Endothelial cell of umbilical vein (primary cell): ENCODE measurements around the gene LCN2. TPM values are rescaled to one million over a fixed set of nuclear protein-coding genes. Genes with fewer than 3 reads are reported as not detected.

Experiments
- BruUV-seq: library from RNA; stranded (reverse); fragments of 400-500 nt; replicated peaks from 2 replicates; lab custom pipeline; 2021; lab: Mats Ljungman, UMichigan
- CTCF ChIA-PET: fragments of 300-600, 350-600 bp; sonication (Branson Sonifier 250); formaldehyde crosslinking; loops from one replicate; lab custom pipeline; 2021; ENCODE audit warnings: antibody characterized with exemption, inconsistent platforms; lab: Charles Lee
- POLR2A ChIA-PET: fragments of 300-600, 350-600 bp; sonication (Branson Sonifier 250); formaldehyde crosslinking; loops from one replicate; lab custom pipeline; 2021; ENCODE audit warnings: antibody characterized with exemption, inconsistent platforms; lab: Charles Lee
- DNase-seq: peaks from one replicate; pipeline ENCODE4 v3.0.0-alpha.2; 2011; ENCODE audit warnings: low read depth, low spot score
- FAIRE-seq: peaks from 2 replicates; lab custom pipeline; 2011; peaks lifted over from hg19 to GRCh38; lab: Jason Lieb, UNC
- H2AFZ ChIP-seq: 2 replicates; pipeline ENCODE4 v1.6.0; 2012; ENCODE audit warnings: low read depth, low read length, control low read depth, inconsistent platforms
- H3K27ac ChIP-seq: 2 replicates; pipeline ENCODE4 v1.5.1; 2011; ENCODE audit warnings: low read depth, mild to moderate bottlenecking, control low read depth, low read length, moderate library complexity; ENCODE audit not compliant: insufficient read depth
- H3K27me3 ChIP-seq, 2 experiments: 2 replicates each; pipeline versions ENCODE4 v1.6.0 to v1.6.1; 2011; ENCODE audit warnings: low read length in 2 of 2, mixed read lengths in 1 of 2; ENCODE audit not compliant: control insufficient read depth in 2 of 2, insufficient read depth in 2 of 2
- H3K36me3 ChIP-seq, 2 experiments: 2 replicates in 1 of 2; 3 replicates in 1 of 2; pipeline ENCODE4 v1.5.1; 2011; ENCODE audit warnings: low read length in 2 of 2, mild to moderate bottlenecking in 1 of 2, moderate library complexity in 1 of 2; ENCODE audit not compliant: control insufficient read depth in 2 of 2, insufficient read depth in 2 of 2; ENCODE audit errors: extremely low read depth in 1 of 2
- H3K4me1 ChIP-seq: 3 replicates; pipeline ENCODE4 v1.5.1; 2011; ENCODE audit warnings: mild to moderate bottlenecking, low read length; ENCODE audit not compliant: control insufficient read depth, insufficient read depth; ENCODE audit errors: extremely low read depth
- H3K4me2 ChIP-seq: 2 replicates; pipeline ENCODE4 v1.6.1; 2011; ENCODE audit warnings: low read length, control low read depth, mixed read lengths; ENCODE audit not compliant: insufficient read depth
- H3K4me3 ChIP-seq, 3 experiments: fragments of 200-600 bp in 1 of 3; sonication (generic), shearing (Covaris generic) in 1 of 3; replicated peaks in 1 of 3; 2 replicates each; pipeline ENCODE4 v1.5.1; 2011 to 2016; ENCODE audit warnings: control low read depth in 3 of 3, low read length in 3 of 3, mild to moderate bottlenecking in 2 of 3, inconsistent platforms in 1 of 3, low read depth in 1 of 3, moderate library complexity in 1 of 3; ENCODE audit not compliant: insufficient read depth in 1 of 3
- H3K79me2 ChIP-seq: 2 replicates; pipeline ENCODE4 v1.6.0; 2012; ENCODE audit warnings: low read length, inconsistent platforms; ENCODE audit not compliant: control insufficient read depth, insufficient read depth
- H3K9ac ChIP-seq: replicated peaks from 2 replicates; pipeline ENCODE3; 2011; ENCODE audit warnings: low read length, control low read depth; ENCODE audit not compliant: insufficient read depth; ENCODE audit errors: extremely low read depth
- H3K9me1 ChIP-seq: replicated peaks from 3 replicates; pipeline ENCODE4 v1.6.0; 2011; ENCODE audit warnings: mild to moderate bottlenecking, low read length; ENCODE audit not compliant: control insufficient read depth, insufficient read depth; ENCODE audit errors: extremely low read depth
- H3K9me3 ChIP-seq: replicated peaks from 2 replicates; pipeline ENCODE4 v1.5.1; 2012; ENCODE audit warnings: low read length, inconsistent platforms; ENCODE audit not compliant: control insufficient read depth, insufficient read depth
- H4K20me1 ChIP-seq: replicated peaks from 2 replicates; pipeline ENCODE3; 2011; ENCODE audit warnings: mild to moderate bottlenecking, low read length; ENCODE audit not compliant: control insufficient read depth, insufficient read depth; ENCODE audit errors: extremely low read depth
- MYC ChIP-seq: IDR thresholded peaks from one replicate; pipeline ENCODE4 v1.6.1; 2011; ENCODE audit warnings: mild to moderate bottlenecking, low read depth, low read length
- dilution Hi-C: fragments of 300-500 bp; cut with MboI; formaldehyde crosslinking; loops from one replicate; pipeline ENCODE4 v1.15.0; 2019; ENCODE audit warnings: low sequenced_read_pairs; ENCODE audit not compliant: extremely low pct_ligation_motif_present
- intact Hi-C: fragments of 100-400 bp; cut with micrococcal nuclease; formaldehyde crosslinking; loops from one replicate; pipeline ENCODE4 v1.10.0; 2022
- polyA plus RNA-seq, 4 experiments: library from polyadenylated mRNA; depleted of rRNA in 3 of 4; stranded (reverse) in 3 of 4; unstranded in 1 of 4; fragments of >200 nt; gene quantifications; 2 replicates each; pipeline versions ENCODE4 v1.2.1 to v1.2.3, GENCODE V29; 2011 to 2012; ENCODE audit warnings: missing spikeins in 1 of 4
- total RNA-seq: library from RNA; stranded (reverse); gene quantifications from 2 replicates; pipeline ENCODE4 v1.2.3, GENCODE V29; 2021
- TF ChIP-seq, protein P1 (sequence below), 2 donors: IDR thresholded peaks; 1 replicate in 1 of 2; 2 replicates in 1 of 2; pipeline ENCODE4 v1.5.1; 2011; ENCODE audit warnings: low read length in 2 of 2, mild to moderate bottlenecking in 2 of 2, moderate library complexity in 2 of 2, control low read depth in 1 of 2, inconsistent platforms in 1 of 2, low read depth in 1 of 2; ENCODE audit not compliant: insufficient read depth in 1 of 2; ENCODE audit errors: extremely low read depth in 1 of 2

LCN2 gene
- total and polyA plus RNA-seq, 2 donors (not counting 3 experiments of a cell fraction or from before 2014, with no cell fraction given) = not detected

DNA sequence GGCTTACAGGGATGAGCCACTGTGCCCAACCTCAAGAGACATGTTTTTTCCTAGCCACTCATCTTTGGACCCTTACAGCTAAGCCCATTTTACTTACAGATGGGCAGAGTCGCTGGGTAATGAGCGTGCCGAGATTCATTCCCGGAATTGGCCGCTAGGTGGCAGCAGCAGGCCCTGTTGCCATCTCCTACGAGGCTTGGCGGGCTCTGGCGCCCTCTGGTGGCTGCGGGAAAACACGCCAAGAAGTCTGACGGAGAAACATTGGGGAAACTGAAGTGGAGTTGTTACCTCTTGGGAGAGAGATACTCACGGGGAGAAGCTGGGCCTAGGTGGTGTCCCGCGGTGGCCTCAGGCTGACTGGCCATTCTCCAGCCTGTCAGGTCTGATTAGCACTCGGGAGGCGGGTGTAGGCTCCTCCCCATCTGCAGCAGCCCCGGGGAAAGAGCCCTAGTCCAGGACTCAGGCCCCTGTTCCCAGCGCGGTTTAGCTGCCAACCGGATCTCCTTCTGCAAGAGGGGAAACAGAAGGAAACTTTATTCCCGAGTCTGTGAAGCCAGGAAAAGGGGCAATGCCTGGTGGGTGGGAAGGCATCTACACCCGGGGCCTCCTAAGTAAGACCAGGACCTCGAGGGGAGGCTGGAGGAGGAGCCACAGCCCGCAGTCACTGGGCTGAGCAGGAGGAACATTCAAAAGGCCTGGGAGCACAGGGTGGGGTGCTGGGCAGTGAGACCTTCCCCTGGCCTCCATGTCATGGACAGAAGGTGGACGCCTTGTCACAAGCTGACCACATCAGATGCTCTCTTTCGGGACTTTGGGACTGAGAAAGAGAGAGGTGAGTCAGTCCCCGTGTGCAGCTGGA lies 31.4 kb upstream of the LCN2 start:
- no peak overlapping the region for H3K4me2 ChIP-seq
- FAIRE-seq = peak; percentile 97

More for the DNA sequence above, 31.4 kb upstream of the LCN2 start:
- POLR2A ChIA-PET = interaction anchor here (0.7 kb wide), 1 partner anchor 163 kb away, joined by 3 read pairs; no protein-coding TSS in a partner anchor
- Histone ChIP-seq H4K20me1 (no peaks in the 10 kb centered on the region), H3K9me3 (no peaks in the 10 kb centered on the region), H3K79me2 (no peaks in the 10 kb centered on the region), H3K27me3 (no peaks in the 10 kb centered on the region), H3K27ac (no peak overlapping the region), H3K4me3 (no peak overlapping the region), H2AFZ (peak overlapping the region; percentile 46), H3K4me1 (no peaks in the 10 kb centered on the region), H3K9me1 (no peaks in the 10 kb centered on the region), H3K36me3 (peaks cover 0 to 10% of the 10 kb centered on the region in 2 experiments), H3K9ac (no peak overlapping the region)
- DNase-seq = peak; percentile 93
- TF ChIP-seq, protein P1, sequence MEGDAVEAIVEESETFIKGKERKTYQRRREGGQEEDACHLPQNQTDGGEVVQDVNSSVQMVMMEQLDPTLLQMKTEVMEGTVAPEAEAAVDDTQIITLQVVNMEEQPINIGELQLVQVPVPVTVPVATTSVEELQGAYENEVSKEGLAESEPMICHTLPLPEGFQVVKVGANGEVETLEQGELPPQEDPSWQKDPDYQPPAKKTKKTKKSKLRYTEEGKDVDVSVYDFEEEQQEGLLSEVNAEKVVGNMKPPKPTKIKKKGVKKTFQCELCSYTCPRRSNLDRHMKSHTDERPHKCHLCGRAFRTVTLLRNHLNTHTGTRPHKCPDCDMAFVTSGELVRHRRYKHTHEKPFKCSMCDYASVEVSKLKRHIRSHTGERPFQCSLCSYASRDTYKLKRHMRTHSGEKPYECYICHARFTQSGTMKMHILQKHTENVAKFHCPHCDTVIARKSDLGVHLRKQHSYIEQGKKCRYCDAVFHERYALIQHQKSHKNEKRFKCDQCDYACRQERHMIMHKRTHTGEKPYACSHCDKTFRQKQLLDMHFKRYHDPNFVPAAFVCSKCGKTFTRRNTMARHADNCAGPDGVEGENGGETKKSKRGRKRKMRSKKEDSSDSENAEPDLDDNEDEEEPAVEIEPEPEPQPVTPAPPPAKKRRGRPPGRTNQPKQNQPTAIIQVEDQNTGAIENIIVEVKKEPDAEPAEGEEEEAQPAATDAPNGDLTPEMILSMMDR (IDR thresholded peaks at IDR 0.05; ENCODE audit: extremely low read depth in 1 of 2, insufficient read depth in 1 of 2, low read depth in 1 of 2, low read length in 2 of 2) = peak; percentile 100
- no peak for TF ChIP-seq MYC
- CTCF ChIA-PET = interaction anchor here (0.6 to 3.7 kb wide), 49 partner anchors 8 to 1691 kb away, joined by 3 to 56 read pairs (median 5); partner anchors contain the start of genes CIZ1, NAIF1, PIP5KL1 and PTGES2
- dilution Hi-C loops (no loop called here), intact Hi-C loops (loop anchor here (1.0 to 2.0 kb wide), 6 partner anchors 9 to 175 kb away; partner anchors contain the start of genes PTGES2 and SLC25A25)
- no TSS peak for BruUV-seq
